ENCODE measurements around the gene KCTD16.

GRCh38 chr5:144237851-144238250 is 67.2 kb downstream of the KCTD16 start:
- TF ChIP-seq CTCF (IDR thresholded peaks at IDR 0.05) (no peak), POLR2A (IDR thresholded peaks at IDR 0.05) (no peak), POLR2AphosphoS5 (IDR thresholded peaks at IDR 0.05) (no peak)

Measured in prostate gland (tissue), 2 donors.